Measurements from ENCODE around the gene CEMIP.

Gene CEMIP

GRCh38 chr15:80834402-80834801 is 55.2 kb downstream of the CEMIP start:
- Histone ChIP-seq H3K4me3 (ENCODE audit: low read depth, low read length) (no peak overlapping the region), H3K36me3 (ENCODE audit: control insufficient read depth in 2 of 2, insufficient read depth in 1 of 2, low read length in 2 of 2) (no peaks in the 10 kb centered on the region), H3K4me1 (ENCODE audit: control insufficient read depth, insufficient read depth, low read length) (peaks cover 2% of the 10 kb centered on the region; the same call in 1 of the 2 replicates), H3K9me3 (ENCODE audit: control insufficient read depth, insufficient read depth, low read depth, low read length) (no peaks in the 10 kb centered on the region), H3K27ac (ENCODE audit: extremely low read depth, low read depth, low read length) (no peak overlapping the region)
- CTCF ChIA-PET = interaction anchor here (0.6 to 1.2 kb wide), 6 partner anchors 38 to 335 kb away, joined by 3 to 4 read pairs (median 3); partner anchors contain the start of gene CEMIP
- TF ChIP-seq SP7 (tag by site-specific recombination; IDR thresholded peaks at IDR 0.05) (no peak), ZNF311 (tag by site-specific recombination; IDR thresholded peaks at IDR 0.05; ENCODE audit: borderline replicate concordance) (no peak), ZNF175 (tag by site-specific recombination; IDR thresholded peaks at IDR 0.05) (no peak), ZNF140 (tag by site-specific recombination; IDR thresholded peaks at IDR 0.05) (no peak), SETDB1 (IDR thresholded peaks at IDR 0.05; ENCODE audit: insufficient read length, low read length) (no peak), ZNF692 (tag by site-specific recombination; IDR thresholded peaks at IDR 0.05) (no peak), ZBTB6 (tag by site-specific recombination; IDR thresholded peaks at IDR 0.05) (no peak), ZNF239 (tag by site-specific recombination; IDR thresholded peaks at IDR 0.05) (no peak), ZNF664 (tag by site-specific recombination; IDR thresholded peaks at IDR 0.05) (no peak), ZNF521 (tag by site-specific recombination; IDR thresholded peaks at IDR 0.05) (no peak), ZNF19 (tag by site-specific recombination; IDR thresholded peaks at IDR 0.05; ENCODE audit: low read depth) (no peak), MZF1 (tag by site-specific recombination; IDR thresholded peaks at IDR 0.05; ENCODE audit: borderline replicate concordance) (no peak), ZNF837 (tag by site-specific recombination; IDR thresholded peaks at IDR 0.05) (no peak), KLF1 (tag by site-specific recombination; IDR thresholded peaks at IDR 0.05) (no peak), ZNF2 (tag by site-specific recombination; IDR thresholded peaks at IDR 0.05) (no peak), ZNF280C (tag by site-specific recombination; IDR thresholded peaks at IDR 0.05) (no peak), ZNF548 (tag by site-specific recombination; IDR thresholded peaks at IDR 0.05) (no peak)
- POLR2A ChIA-PET = no interaction called here

GRCh38 chr15:80834906-80835305 is 55.7 kb downstream of the CEMIP start:
- ChIA-PET CTCF (interaction anchor here (0.6 to 1.2 kb wide), 8 partner anchors 39 to 1774 kb away, joined by 3 to 4 read pairs (median 3); partner anchors contain the start of gene CEMIP), POLR2A (no interaction called here)
- H3K4me1 ChIP-seq (ENCODE audit: control insufficient read depth, insufficient read depth, low read length) = peaks cover 2% of the 10 kb centered on the region; the same call in 1 of the 2 replicates
- H3K36me3 ChIP-seq (ENCODE audit: control insufficient read depth in 2 of 2, insufficient read depth in 1 of 2, low read length in 2 of 2) = no peaks in the 10 kb centered on the region
- H3K4me3 ChIP-seq (ENCODE audit: low read depth, low read length) = no peak overlapping the region
- no peak overlapping the region for H3K27ac ChIP-seq (ENCODE audit: extremely low read depth, low read depth, low read length)
- H3K9me3 ChIP-seq (ENCODE audit: control insufficient read depth, insufficient read depth, low read depth, low read length) = no peaks in the 10 kb centered on the region
- TF ChIP-seq OSR2 (tag by site-specific recombination; IDR thresholded peaks at IDR 0.05) = no peak
- TF ChIP-seq ZNF239 (tag by site-specific recombination; IDR thresholded peaks at IDR 0.05) = no peak
- no peak for TF ChIP-seq KLF16 (tag by site-specific recombination; IDR thresholded peaks at IDR 0.05)
- no peak for TF ChIP-seq ZNF214 (tag by site-specific recombination; IDR thresholded peaks at IDR 0.05; ENCODE audit: borderline replicate concordance)
- TF ChIP-seq KLF17 (tag by site-specific recombination; IDR thresholded peaks at IDR 0.05) = no peak
- TF ChIP-seq ZNF692 (tag by site-specific recombination; IDR thresholded peaks at IDR 0.05) = no peak
- no peak for TF ChIP-seq GLIS2 (tag by site-specific recombination; IDR thresholded peaks at IDR 0.05)
- TF ChIP-seq SP7 (tag by site-specific recombination; IDR thresholded peaks at IDR 0.05) = no peak
- TF ChIP-seq ZNF639 (tag by site-specific recombination; IDR thresholded peaks at IDR 0.05) = no peak
- no peak for TF ChIP-seq ZNF658 (tag by site-specific recombination; IDR thresholded peaks at IDR 0.05)
- TF ChIP-seq ZNF544 (tag by site-specific recombination; IDR thresholded peaks at IDR 0.05) = no peak
- TF ChIP-seq GLI4 (tag by site-specific recombination; IDR thresholded peaks at IDR 0.05) = no peak

Data from HEK293 (cell line).